SK-N-SH treated with all-trans-retinoic acid at 6 μM for 48 hours (cell line): Measurements from ENCODE around the gene KIF11.

Experiments used
- ATAC-seq: fragments of 200-7000 bp; cut with Tn5 transposase; 3 replicates; pipeline ENCODE4 v1.9.1; 2020; ENCODE audit warnings: mild to moderate bottlenecking, moderate library complexity
- ARNTL ChIP-seq: fragments of 450-650 bp; formaldehyde crosslinking; IDR thresholded peaks from 2 replicates; pipeline ENCODE4 v1.5.0; 2020; ENCODE audit warnings: low read depth, mild to moderate bottlenecking, moderate library complexity, borderline replicate concordance
- BACH2 ChIP-seq: fragments of 250-450 bp; sonication (Bioruptor Pico); IDR thresholded peaks from 2 replicates; pipeline ENCODE4 v1.9.0; 2021; ENCODE audit warnings: mild to moderate bottlenecking, borderline replicate concordance
- CSDC2 ChIP-seq: fragments of 250-450 bp; sonication (Bioruptor Pico); IDR thresholded peaks from 2 replicates; pipeline ENCODE4 v1.5.0; 2020; ENCODE audit warnings: mild to moderate bottlenecking, moderate library complexity
- ESRRG ChIP-seq: fragments of 250-450 bp; sonication (Bioruptor Pico); IDR thresholded peaks from 2 replicates; pipeline ENCODE4 v1.6.1; 2021; ENCODE audit warnings: mild to moderate bottlenecking
- GLIS3 ChIP-seq: fragments of 250-450 bp; sonication (Bioruptor Pico); IDR thresholded peaks from 2 replicates; pipeline ENCODE4 v1.5.0; 2020; ENCODE audit warnings: mild to moderate bottlenecking, moderate library complexity
- ISL1 ChIP-seq: fragments of 250-450 bp; sonication (Bioruptor Pico); IDR thresholded peaks from 2 replicates; pipeline ENCODE4 v2.1.2; 2022; ENCODE audit warnings: mild to moderate bottlenecking, moderate library complexity
- PPARA ChIP-seq: fragments of 250-450 bp; sonication (Bioruptor Pico); IDR thresholded peaks from 2 replicates; pipeline ENCODE4 v1.5.0; 2020; ENCODE audit warnings: mild to moderate bottlenecking, borderline replicate concordance
- RARB ChIP-seq: fragments of 250-450 bp; sonication (Bioruptor Pico); IDR thresholded peaks from 2 replicates; pipeline ENCODE4 v1.8.0; 2021; ENCODE audit warnings: mild to moderate bottlenecking, moderate library complexity
- SNAI2 ChIP-seq: fragments of 250-450 bp; sonication (Bioruptor Pico); IDR thresholded peaks from 2 replicates; pipeline ENCODE4 v1.5.0; 2020; ENCODE audit warnings: mild to moderate bottlenecking, moderate library complexity
- TCF4 ChIP-seq: fragments of 250-450 bp; sonication (Bioruptor Pico); IDR thresholded peaks from 2 replicates; pipeline ENCODE4 v1.8.0; 2021; ENCODE audit warnings: mild to moderate bottlenecking, moderate library complexity, borderline replicate concordance
- TOX ChIP-seq: fragments of 250-450 bp; sonication (Bioruptor Pico); IDR thresholded peaks from 2 replicates; pipeline ENCODE4 v1.8.0; 2021; ENCODE audit warnings: mild to moderate bottlenecking, moderate library complexity, borderline replicate concordance
- ZC3H10 ChIP-seq: fragments of 250-450 bp; sonication (Bioruptor Pico); IDR thresholded peaks from 2 replicates; pipeline ENCODE4 v1.5.1; 2021; ENCODE audit warnings: mild to moderate bottlenecking, moderate library complexity
- ZFP30 ChIP-seq: fragments of 450-650 bp; formaldehyde crosslinking; IDR thresholded peaks from 2 replicates; pipeline ENCODE4 v1.5.0; 2022; ENCODE audit warnings: mild to moderate bottlenecking, moderate library complexity
- ZNF565 ChIP-seq: fragments of 450-650 bp; formaldehyde crosslinking; conservative IDR thresholded peaks from 2 replicates; pipeline ENCODE4 v1.5.0; 2020; ENCODE audit warnings: low read depth, mild to moderate bottlenecking, moderate library complexity
- ZNF70 ChIP-seq: fragments of 450-650 bp; formaldehyde crosslinking; IDR thresholded peaks from 2 replicates; pipeline ENCODE4 v1.5.0; 2020; ENCODE audit warnings: mild to moderate bottlenecking, moderate library complexity
- ZNF8 ChIP-seq: fragments of 450-650 bp; formaldehyde crosslinking; IDR thresholded peaks from 2 replicates; pipeline ENCODE4 v1.5.0; 2020; ENCODE audit warnings: mild to moderate bottlenecking, moderate library complexity
- TF ChIP-seq, protein P1 (sequence below): fragments of 250-450 bp; sonication (Bioruptor Pico); IDR thresholded peaks from 2 replicates; pipeline ENCODE4 v1.5.0; 2020; ENCODE audit warnings: mild to moderate bottlenecking, moderate library complexity
- TF ChIP-seq, protein P2 (sequence below): fragments of 250-450 bp; sonication (Bioruptor Pico); IDR thresholded peaks from 2 replicates; pipeline ENCODE4 v1.5.1; 2021; ENCODE audit warnings: mild to moderate bottlenecking, moderate library complexity
- TF ChIP-seq, protein P3 (sequence below): fragments of 250-450 bp; sonication (Bioruptor Pico); IDR thresholded peaks from 2 replicates; pipeline ENCODE4 v1.8.0; 2020; ENCODE audit warnings: mild to moderate bottlenecking, moderate library complexity, borderline replicate concordance
- TF ChIP-seq, protein P4 (sequence below): fragments of 250-450 bp; sonication (Bioruptor Pico); IDR thresholded peaks from 2 replicates; pipeline ENCODE4 v1.8.0; 2021; ENCODE audit warnings: low read depth, mild to moderate bottlenecking, moderate library complexity, borderline replicate concordance

Gene KIF11

DNA sequence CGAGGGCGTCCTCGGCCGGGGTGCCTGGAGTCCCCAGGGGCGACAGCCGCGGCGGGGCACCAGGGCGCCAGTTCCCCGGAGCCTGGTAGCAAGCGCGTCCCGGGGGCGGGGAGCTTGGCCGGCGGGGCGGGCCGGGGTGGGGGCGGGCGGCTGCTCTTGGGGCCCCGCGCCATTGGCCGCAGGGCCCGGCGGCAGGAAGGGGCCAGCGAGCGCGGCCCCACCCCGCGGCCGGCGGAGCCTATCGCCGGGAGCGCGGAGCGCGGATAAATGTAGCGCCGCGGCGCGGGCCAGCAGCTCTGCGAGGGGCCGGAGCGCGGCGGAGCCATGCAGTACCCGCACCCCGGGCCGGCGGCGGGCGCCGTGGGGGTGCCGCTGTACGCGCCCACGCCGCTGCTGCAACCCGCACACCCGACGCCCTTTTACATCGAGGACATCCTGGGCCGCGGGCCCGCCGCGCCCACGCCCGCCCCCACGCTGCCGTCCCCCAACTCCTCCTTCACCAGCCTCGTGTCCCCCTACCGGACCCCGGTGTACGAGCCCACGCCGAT lies 96.8 kb downstream of the KIF11 start, which contains the start of gene HHEX (continued):
- no peak for TF ChIP-seq ESRRG (CRISPR knock-in tag)
- TF ChIP-seq PPARA (CRISPR knock-in tag) = no peak
- TF ChIP-seq TOX = no peak

DNA sequence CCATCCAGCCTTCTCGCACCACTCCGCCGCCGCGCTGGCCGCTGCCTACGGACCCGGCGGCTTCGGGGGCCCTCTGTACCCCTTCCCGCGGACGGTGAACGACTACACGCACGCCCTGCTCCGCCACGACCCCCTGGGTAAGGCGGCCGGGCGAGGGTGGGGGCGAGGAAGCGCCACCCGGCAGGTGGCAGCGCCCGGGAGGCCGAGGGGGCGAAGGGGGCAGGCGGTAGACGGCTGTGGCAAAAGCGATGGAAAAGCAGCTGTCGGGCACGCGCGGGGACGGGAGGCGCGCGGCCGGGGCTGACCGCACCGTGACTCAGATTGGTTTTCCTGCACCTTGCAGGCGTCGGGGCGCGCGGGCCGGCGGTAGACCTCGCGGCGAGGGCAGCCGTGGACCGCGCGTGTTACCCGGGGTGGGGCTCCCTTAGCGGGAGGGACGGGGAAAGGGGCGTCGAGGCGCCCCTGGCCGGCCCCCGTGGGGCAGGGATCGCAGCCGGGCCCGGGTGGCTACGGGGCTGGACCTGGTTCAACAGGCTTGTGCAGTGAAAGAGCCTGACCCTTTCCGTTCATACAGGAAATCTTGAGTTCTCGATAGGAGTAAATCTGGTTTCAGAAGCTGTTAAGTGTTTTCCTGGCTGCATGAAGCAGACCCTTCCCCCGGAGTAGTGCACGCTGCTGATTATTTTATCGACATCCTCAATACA lies 97.4 kb downstream of the KIF11 start:
- TF ChIP-seq TCF4 (CRISPR knock-in tag) = no peak
- TF ChIP-seq ZFP30 (CRISPR knock-in tag) = no peak
- TF ChIP-seq, protein P1, sequence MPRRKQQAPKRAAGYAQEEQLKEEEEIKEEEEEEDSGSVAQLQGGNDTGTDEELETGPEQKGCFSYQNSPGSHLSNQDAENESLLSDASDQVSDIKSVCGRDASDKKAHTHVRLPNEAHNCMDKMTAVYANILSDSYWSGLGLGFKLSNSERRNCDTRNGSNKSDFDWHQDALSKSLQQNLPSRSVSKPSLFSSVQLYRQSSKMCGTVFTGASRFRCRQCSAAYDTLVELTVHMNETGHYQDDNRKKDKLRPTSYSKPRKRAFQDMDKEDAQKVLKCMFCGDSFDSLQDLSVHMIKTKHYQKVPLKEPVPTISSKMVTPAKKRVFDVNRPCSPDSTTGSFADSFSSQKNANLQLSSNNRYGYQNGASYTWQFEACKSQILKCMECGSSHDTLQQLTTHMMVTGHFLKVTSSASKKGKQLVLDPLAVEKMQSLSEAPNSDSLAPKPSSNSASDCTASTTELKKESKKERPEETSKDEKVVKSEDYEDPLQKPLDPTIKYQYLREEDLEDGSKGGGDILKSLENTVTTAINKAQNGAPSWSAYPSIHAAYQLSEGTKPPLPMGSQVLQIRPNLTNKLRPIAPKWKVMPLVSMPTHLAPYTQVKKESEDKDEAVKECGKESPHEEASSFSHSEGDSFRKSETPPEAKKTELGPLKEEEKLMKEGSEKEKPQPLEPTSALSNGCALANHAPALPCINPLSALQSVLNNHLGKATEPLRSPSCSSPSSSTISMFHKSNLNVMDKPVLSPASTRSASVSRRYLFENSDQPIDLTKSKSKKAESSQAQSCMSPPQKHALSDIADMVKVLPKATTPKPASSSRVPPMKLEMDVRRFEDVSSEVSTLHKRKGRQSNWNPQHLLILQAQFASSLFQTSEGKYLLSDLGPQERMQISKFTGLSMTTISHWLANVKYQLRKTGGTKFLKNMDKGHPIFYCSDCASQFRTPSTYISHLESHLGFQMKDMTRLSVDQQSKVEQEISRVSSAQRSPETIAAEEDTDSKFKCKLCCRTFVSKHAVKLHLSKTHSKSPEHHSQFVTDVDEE = no peak
- no peak for TF ChIP-seq SNAI2 (CRISPR knock-in tag)
- TF ChIP-seq, protein P2, sequence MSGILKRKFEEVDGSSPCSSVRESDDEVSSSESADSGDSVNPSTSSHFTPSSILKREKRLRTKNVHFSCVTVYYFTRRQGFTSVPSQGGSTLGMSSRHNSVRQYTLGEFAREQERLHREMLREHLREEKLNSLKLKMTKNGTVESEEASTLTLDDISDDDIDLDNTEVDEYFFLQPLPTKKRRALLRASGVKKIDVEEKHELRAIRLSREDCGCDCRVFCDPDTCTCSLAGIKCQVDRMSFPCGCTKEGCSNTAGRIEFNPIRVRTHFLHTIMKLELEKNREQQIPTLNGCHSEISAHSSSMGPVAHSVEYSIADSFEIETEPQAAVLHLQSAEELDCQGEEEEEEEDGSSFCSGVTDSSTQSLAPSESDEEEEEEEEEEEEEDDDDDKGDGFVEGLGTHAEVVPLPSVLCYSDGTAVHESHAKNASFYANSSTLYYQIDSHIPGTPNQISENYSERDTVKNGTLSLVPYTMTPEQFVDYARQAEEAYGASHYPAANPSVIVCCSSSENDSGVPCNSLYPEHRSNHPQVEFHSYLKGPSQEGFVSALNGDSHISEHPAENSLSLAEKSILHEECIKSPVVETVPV = no peak
- TF ChIP-seq PPARA (CRISPR knock-in tag) = no peak
- no peak for TF ChIP-seq ARNTL (CRISPR knock-in tag)
- no peak for TF ChIP-seq ZNF70 (CRISPR knock-in tag)
- TF ChIP-seq ZNF565 (CRISPR knock-in tag) = no peak
- no peak for TF ChIP-seq ESRRG (CRISPR knock-in tag)
- no peak for TF ChIP-seq CSDC2 (CRISPR knock-in tag)
- TF ChIP-seq ISL1 (CRISPR knock-in tag) = no peak
- no peak for TF ChIP-seq BACH2 (CRISPR knock-in tag)
- ATAC-seq = peak; percentile 24

DNA sequence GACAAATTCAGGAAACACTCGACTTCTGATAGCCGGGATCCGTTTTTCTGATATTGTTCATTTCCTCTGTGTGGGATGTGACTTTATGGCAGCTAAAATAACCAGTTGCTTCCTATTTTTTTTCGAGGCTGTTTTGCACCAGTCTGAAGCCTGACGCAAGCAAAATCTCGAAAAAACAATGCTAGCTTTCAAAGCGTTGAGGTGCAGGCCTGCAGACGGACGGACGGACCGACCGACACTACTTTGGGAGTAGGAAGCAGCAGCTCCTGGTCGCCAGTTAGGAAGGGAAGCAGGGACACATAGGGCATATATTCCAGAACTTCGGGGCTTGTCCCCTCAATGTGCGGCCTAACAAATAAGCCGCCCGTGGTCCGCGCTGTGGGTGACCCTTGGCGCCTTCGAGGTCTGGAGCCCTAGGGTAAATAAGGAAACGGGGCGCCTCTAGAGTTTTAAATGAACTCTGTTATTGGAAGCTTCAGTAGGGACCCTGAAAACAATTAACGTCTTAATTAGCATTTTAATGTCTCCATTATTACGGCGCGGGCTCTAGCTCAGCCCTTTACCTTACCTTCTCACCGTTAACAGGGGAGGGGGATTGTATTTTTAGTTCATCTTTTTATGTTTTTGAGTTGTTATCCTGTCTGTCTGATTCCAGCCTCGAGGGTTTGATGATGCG lies 98.1 kb downstream of the KIF11 start:
- ATAC-seq = no peak
- no peak for TF ChIP-seq ZC3H10 (CRISPR knock-in tag)
- TF ChIP-seq ARNTL (CRISPR knock-in tag) = no peak
- TF ChIP-seq ZFP30 (CRISPR knock-in tag) = no peak
- TF ChIP-seq, protein P3, sequence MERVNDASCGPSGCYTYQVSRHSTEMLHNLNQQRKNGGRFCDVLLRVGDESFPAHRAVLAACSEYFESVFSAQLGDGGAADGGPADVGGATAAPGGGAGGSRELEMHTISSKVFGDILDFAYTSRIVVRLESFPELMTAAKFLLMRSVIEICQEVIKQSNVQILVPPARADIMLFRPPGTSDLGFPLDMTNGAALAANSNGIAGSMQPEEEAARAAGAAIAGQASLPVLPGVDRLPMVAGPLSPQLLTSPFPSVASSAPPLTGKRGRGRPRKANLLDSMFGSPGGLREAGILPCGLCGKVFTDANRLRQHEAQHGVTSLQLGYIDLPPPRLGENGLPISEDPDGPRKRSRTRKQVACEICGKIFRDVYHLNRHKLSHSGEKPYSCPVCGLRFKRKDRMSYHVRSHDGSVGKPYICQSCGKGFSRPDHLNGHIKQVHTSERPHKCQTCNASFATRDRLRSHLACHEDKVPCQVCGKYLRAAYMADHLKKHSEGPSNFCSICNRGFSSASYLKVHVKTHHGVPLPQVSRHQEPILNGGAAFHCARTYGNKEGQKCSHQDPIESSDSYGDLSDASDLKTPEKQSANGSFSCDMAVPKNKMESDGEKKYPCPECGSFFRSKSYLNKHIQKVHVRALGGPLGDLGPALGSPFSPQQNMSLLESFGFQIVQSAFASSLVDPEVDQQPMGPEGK (CRISPR knock-in tag) = no peak
- TF ChIP-seq BACH2 (CRISPR knock-in tag) = no peak
- TF ChIP-seq, protein P4, sequence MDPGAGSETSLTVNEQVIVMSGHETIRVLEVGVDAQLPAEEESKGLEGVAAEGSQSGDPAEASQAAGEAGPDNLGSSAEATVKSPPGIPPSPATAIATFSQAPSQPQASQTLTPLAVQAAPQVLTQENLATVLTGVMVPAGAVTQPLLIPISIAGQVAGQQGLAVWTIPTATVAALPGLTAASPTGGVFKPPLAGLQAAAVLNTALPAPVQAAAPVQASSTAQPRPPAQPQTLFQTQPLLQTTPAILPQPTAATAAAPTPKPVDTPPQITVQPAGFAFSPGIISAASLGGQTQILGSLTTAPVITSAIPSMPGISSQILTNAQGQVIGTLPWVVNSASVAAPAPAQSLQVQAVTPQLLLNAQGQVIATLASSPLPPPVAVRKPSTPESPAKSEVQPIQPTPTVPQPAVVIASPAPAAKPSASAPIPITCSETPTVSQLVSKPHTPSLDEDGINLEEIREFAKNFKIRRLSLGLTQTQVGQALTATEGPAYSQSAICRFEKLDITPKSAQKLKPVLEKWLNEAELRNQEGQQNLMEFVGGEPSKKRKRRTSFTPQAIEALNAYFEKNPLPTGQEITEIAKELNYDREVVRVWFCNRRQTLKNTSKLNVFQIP (CRISPR knock-in tag) = no peak
- TF ChIP-seq CSDC2 (CRISPR knock-in tag) = no peak
- no peak for TF ChIP-seq GLIS3 (CRISPR knock-in tag)
- no peak for TF ChIP-seq TOX
- TF ChIP-seq, protein P2 = no peak
- TF ChIP-seq ESRRG (CRISPR knock-in tag) = no peak
- TF ChIP-seq ZNF8 = no peak
- TF ChIP-seq, protein P1 = no peak
- no peak for TF ChIP-seq SNAI2 (CRISPR knock-in tag)
- no peak for TF ChIP-seq TCF4 (CRISPR knock-in tag)
- TF ChIP-seq RARB (CRISPR knock-in tag) = no peak
- TF ChIP-seq ISL1 (CRISPR knock-in tag) = no peak
